ENCODE data around the gene UBR4.

UBR4 gene

DNA sequence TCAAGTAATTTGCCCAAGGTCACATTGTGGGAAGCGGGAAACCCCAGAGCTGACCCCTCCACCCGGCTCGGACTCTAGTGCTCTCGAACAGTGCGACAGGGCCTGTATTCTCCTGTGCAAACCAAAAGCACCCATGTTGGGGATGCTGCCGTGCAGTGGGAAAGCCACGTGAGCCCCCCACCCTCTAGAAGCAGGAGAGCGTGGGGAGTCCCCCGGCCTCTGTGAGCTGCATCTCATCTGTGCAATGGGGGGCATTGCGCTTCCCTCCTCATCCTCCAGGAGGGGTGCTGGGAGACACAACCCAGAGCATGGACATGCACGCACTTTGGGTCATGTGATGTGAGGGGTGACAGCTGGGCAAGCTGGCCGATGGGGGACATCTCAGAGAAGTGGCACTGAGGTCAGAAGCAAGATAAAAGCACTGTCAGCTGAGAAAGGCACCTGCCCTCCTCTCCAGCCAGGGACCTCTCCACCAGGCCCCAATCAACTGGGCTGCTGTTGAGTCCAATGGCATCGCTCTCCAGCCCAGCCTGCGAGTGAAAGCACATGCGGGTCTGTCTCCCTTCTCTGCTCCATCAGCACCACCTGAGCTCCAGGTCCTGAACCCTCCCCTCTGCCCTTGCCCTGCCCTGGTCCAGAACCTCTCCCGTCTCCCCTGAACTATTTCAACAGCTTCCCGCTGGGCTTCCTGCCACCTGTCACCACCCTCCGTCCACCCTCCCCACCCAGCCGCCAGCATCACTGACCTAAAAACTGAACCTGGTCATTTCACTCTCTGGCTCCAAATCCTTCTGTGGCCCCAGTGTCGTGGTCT lies 177.2 kb downstream of the UBR4 start:
- no peak for DNase-seq

DNA sequence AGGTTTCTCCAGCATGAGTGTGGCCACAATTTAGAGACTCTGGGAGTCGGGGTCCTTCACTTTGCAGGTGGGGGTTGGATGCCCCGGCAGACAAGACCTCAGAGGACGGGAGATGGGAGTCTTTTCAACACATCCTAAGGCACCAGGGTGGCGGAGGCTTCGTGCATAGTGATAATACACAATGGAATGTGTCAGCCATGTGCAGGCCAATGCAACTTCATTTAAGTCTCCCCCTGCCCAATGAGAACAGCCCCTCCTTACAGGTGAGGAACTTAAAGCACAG lies 177.7 kb downstream of the UBR4 start:
- no peak for DNase-seq

DNA sequence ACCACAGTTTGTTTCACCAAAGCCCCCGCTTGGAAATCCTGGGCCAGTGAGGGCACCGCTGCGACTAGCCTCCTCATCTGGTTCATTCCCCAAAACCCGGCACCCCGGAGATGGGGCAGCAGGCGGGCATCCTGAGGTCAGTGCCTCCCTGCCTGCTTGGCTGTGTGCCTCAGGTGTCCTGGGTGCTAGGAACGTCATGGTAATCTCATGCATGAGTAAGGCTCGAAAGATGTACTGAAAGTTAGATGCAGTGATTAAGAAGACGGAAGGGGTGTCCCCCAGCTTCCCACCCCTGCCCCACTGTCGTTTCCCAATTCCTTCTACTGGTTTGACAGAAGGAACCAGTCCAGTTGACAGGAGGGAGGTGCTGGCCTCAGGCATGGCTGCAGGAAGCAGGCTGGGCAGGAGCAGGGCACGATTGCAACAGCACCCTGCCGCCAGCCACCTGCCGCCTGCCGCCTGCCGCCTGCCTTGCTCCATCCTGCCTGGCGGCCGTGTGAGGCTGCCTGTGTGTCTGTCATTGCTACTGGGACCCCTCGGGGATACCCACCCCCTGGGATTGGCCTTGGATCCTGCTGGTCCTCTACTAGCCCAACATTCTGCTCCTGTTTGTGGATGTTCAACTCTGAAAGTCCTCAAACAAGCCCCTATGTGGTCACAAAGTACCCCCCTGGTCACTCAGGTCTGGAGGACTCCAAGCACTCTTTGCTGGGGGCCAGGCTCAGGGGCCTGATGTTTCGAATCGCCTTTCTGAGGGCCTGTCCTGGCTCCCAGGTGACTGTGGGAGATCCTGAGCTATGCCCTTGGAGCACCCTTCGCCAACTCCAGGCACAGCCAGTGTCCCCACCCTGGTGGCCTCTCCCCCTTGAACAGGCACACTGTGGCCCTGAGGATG lies 180.6 kb downstream of the UBR4 start:
- no peak for DNase-seq

DNA sequence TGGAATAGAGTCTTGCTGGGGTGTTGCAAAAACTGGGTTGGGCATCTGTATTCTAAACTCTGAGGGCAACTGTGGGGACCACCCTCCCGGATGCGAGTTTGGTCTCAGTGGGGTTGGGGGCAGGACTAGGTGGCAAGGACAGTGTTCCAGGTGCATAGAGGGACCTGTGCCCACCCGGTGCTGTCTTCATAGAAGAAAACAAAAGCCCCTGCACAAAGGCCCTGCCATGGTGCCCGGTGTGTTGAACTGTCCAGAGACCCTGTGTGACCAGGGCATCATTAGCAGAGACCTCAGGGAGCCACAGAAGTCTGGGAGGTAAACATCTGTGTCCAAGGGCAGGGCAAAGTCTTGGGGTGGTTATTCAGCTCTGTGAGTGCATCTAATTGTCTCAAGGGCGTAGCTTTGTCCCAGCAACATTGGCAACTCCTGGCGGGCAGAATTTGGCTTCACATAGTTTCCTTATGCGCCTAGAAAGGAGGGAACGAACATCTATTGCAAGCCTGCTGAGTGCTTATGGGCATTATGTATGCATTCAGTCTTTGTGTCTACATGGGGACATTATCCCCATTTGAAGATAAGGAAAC lies 181.4 kb downstream of the UBR4 start:
- no peak for DNase-seq

GRCh38 chr1:19028110-19028509 lies 182.0 kb downstream of the UBR4 start:
- DNase-seq: no peak
